SW 1271 (cell line): ENCODE measurements around the gene PRDM16.

Source experiments
- DNase-seq, 2 experiments: peaks; one replicate each; lab custom pipeline; 2025; lab: John Stamatoyannopoulos, UW

Gene PRDM16

GRCh38 chr1:3415260-3416090, 346.5 kb downstream of the PRDM16 start:
- DNase-seq = no peak

DNA sequence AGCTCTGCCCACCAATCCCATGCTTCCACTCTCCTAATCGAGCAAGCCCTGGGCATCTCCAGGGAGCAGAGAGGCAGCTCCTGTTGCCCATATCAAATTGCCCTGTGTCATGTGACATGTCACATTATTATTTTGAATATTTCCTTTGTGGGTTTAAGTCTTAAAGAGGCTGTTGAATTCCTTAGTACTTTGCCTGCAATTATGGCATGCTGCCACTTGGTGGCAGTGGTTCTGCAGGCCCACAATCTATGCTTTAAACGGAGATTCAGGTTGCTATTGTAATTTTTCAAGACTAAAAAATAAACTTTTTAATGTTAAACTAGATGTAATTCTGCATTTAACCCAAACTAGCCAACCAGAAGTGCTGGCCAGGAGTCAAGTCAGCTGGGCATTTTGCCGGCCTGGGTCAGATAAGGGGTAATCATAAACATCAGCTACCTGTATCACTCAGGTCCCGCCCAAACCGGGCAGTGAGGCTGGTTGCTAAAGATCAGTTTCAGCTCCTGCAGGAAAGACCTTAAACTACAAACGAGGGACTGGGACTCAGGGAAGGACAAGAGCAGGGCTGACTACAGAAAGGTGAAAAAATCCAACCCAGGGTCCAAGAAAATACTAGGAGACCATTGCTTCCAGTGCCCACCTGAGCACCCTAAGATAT, 348.2 kb downstream of the PRDM16 start:
- no peak for DNase-seq

- no peak for DNase-seq
These were observed 348.9 kb downstream of the PRDM16 start for GRCh38 chr1:3417934-3418333.

GRCh38 chr1:3418600-3418999, 349.6 kb downstream of the PRDM16 start:
- DNase-seq = no peak

GRCh38 chr1:3419415-3420204, 350.6 kb downstream of the PRDM16 start:
- DNase-seq = no peak

- no peak for DNase-seq
These were observed 351.4 kb downstream of the PRDM16 start for GRCh38 chr1:3420218-3420951.

GRCh38 chr1:3422638-3423037, 353.6 kb downstream of the PRDM16 start:
- DNase-seq = no peak

GRCh38 chr1:3423245-3423829, 354.3 kb downstream of the PRDM16 start:
- DNase-seq = no peak

- DNase-seq = no peak
These were observed 355.1 kb downstream of the PRDM16 start for GRCh38 chr1:3423896-3424611.

DNA sequence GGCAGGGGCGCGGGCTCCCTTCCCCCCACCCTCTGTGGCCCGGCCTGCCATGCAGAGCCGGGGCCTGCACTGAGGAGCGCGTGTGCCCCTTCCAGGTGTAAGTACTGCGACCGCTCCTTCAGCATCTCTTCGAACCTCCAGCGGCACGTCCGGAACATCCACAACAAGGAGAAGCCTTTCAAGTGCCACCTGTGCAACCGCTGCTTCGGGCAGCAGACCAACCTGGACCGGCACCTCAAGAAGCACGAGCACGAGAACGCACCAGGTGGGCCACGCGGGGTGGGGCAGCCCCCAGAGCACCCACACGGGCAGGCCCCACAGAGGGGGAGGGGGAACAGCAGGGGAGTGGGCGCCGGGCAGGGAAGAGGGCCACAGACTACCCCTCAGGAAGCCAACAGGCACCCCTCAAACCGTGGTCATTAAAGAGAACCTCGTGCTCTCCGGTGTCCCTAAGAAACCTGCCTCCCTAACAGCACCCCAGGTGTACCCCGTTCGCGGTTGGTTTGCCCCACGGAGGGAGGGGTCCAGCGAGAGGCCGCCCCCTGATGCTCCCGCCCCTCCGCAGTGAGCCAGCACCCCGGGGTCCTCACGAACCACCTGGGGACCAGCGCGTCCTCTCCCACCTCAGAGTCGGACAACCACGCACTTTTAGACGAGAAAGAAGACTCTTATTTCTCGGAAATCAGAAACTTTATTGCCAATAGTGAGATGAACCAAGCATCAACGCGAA, 356.6 kb downstream of the PRDM16 start:
- DNase-seq = no peak

GRCh38 chr1:3426956-3427535, 358.0 kb downstream of the PRDM16 start:
- DNase-seq = no peak

DNA sequence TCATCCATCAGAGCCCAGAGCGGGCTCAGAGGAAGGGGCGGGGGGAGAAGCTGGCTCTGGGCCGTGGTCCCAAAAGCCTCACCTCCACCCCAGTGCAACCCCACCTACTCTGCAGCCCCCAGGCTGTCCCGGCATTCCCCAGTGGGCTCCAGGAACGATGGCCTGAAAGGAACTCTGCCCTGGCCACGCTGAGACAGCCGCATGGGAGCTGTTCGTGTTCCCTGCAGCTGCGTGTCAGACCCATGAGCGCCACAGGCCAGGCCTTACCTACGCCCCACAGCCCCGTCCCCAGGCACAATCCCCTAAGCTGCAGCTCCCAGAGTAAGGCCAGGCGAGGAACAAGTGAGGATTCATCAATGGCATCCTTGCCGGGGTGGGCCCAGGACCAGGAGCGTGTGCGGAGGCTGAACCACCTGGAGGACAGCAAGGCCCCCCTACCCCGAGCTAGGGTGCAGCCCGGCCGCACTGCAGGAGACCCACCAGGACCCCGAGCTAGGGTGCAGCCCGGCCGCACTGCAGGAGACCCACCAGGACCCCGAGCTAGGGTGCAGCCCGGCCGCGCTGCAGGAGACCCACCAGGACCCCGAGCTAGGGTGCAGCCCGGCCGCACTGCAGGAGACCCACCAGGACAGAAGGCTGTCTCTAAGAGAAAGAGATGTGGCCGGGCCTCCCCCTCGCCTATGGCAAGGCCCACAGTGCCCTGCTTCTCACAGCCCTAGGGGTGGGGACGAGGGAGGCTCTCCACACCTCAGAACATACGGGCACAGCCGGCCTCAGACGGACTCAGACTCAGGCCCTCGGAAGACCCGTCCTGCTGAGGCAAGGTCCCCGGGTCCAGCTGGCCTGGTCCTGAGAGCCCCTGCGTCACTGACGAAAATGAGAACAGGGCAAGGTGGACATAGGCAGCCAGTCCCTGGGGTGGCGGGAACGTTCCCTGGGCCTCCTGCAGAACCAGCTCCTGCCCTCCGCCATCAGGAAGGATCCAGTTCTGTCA, 359.0 kb downstream of the PRDM16 start:
- DNase-seq = no peak

DNA sequence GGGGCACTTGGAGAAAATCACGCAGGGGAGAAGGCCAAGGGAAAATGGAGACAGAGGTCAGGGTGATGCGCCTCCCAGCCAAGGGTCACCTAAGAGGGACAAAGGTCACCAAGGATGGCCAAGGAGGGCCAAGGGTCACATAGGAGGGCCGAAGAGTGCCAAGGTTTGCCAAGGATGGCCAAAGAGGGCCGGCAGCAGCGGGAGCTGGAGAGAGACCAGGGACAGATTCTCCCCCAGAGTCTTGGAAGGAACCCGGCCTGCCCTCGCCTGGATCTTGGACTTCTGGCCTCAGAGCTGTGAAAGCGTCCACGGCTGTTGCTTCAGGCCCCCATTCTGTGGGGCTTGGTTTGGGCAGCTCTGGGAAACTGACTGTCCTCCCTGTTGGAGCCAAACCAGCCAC, 359.9 kb downstream of the PRDM16 start:
- DNase-seq = no peak

GRCh38 chr1:3429320-3429719, 360.3 kb downstream of the PRDM16 start:
- DNase-seq = no peak

GRCh38 chr1:3429766-3430165, 360.8 kb downstream of the PRDM16 start:
- no peak for DNase-seq

GRCh38 chr1:3430406-3430805, 361.4 kb downstream of the PRDM16 start:
- DNase-seq = no peak

DNA sequence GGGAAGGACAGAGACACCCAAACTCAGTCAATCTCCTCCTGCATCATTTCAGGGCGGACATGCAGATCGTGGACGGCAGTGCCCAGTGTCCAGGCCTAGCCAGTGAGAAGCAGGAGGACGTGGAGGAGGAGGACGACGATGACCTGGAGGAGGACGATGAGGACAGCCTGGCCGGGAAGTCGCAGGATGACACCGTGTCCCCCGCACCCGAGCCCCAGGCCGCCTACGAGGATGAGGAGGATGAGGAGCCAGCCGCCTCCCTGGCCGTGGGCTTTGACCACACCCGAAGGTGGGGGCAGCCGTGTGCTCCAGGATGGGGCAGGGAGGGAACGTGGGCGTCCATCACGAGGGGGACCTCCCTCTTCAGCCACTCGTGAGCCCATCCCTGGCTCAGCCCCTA, 361.8 kb downstream of the PRDM16 start:
- no peak for DNase-seq

DNA sequence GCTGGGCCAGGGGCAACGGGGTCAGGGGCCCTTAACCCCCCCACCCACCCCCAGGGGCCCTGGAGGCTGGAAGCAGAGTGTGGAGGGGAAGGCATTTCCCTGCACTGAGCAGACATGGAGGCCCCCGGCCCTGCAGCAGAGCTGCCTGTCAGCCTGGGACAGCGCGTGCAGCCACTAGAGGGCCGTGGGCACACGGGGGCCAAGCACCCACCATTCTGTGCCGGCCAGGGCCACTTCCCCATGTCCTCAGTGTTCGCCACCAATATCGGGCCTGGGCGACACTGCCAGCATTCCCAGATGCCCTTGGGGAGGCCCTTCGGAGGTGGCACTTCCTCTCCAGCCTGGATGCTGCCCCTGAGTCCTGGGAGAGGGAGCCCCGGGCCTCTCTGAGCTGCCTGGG, 362.3 kb downstream of the PRDM16 start:
- DNase-seq = peak in 1 of 2 experiments; percentile 2

DNA sequence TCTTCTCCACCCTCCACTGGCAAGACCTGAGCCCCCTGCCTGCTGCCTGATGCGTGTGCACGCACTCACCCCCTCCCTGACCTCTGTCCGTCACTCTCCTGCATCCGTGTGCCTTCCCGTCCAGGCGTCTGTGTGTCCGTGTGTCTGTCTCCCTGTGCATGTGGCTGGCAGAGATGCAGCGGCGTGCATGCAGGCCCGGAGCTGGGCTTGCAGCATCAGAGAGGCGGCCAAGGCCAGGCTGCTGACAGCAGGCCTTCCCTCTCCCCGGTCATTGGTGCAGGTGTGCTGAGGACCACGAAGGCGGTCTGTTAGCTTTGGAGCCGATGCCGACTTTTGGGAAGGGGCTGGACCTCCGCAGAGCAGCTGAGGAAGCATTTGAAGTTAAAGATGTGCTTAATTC, 362.7 kb downstream of the PRDM16 start:
- no peak for DNase-seq
